WTC11 (cell line): ENCODE data around the gene LIPT1. TPM values are rescaled to one million over a fixed set of nuclear protein-coding genes. Genes with fewer than 3 reads are reported as not detected.

ENCODE experiments used
- CREB1 ChIP-seq: sonication (generic); formaldehyde crosslinking; IDR thresholded peaks from 2 replicates; pipeline ENCODE4 v1.8.0; 2023; ENCODE audit warnings: mild to moderate bottlenecking, missing genetic modification reagents
- CTCF ChIP-seq: fragments of 200-600 bp; IDR thresholded peaks from 2 replicates; pipeline ENCODE4 v1.8.0; 2022; ENCODE audit warnings: antibody characterized with exemption
- ETV6 ChIP-seq: sonication (generic); formaldehyde crosslinking; IDR thresholded peaks from 2 replicates; pipeline ENCODE4 v1.8.1; 2022; ENCODE audit warnings: mild to moderate bottlenecking, missing genetic modification reagents
- FOXK1 ChIP-seq: sonication (generic); formaldehyde crosslinking; IDR thresholded peaks from 2 replicates; pipeline ENCODE4 v1.8.0; 2022; ENCODE audit warnings: mild to moderate bottlenecking, moderate library complexity, missing genetic modification reagents
- FOXP1 ChIP-seq: sonication (generic); formaldehyde crosslinking; IDR thresholded peaks from 2 replicates; pipeline ENCODE4 v1.8.0; 2022; ENCODE audit warnings: missing genetic modification reagents, mild to moderate bottlenecking, moderate library complexity, borderline replicate concordance
- IRF1 ChIP-seq: sonication (generic); formaldehyde crosslinking; IDR thresholded peaks from 2 replicates; pipeline ENCODE4 v1.8.0; 2023; ENCODE audit warnings: missing genetic modification reagents
- KAT7 ChIP-seq: sonication (generic); formaldehyde crosslinking; IDR thresholded peaks from 2 replicates; pipeline ENCODE4 v1.8.1; 2023; ENCODE audit warnings: missing genetic modification reagents, mild to moderate bottlenecking, borderline replicate concordance
- MLX ChIP-seq: sonication (generic); formaldehyde crosslinking; IDR thresholded peaks from 2 replicates; pipeline ENCODE4 v1.8.1; 2023; ENCODE audit warnings: mild to moderate bottlenecking, missing genetic modification reagents, moderate library complexity
- MXD4 ChIP-seq: fragments of 250-450 bp; sonication (Bioruptor Pico); IDR thresholded peaks from 2 replicates; pipeline ENCODE4 v1.8.0; 2021; ENCODE audit warnings: mild to moderate bottlenecking, moderate library complexity, borderline replicate concordance
- TP53 ChIP-seq: sonication (generic); formaldehyde crosslinking; IDR thresholded peaks from 2 replicates; pipeline ENCODE4 v1.8.1; 2023; ENCODE audit warnings: mild to moderate bottlenecking, missing genetic modification reagents
- ZBTB21 ChIP-seq: sonication (generic); formaldehyde crosslinking; IDR thresholded peaks from 2 replicates; pipeline ENCODE4 v1.8.1; 2023; ENCODE audit warnings: mild to moderate bottlenecking, missing genetic modification reagents, borderline replicate concordance
- ZNF121 ChIP-seq: sonication (generic); formaldehyde crosslinking; IDR thresholded peaks from 2 replicates; pipeline ENCODE4 v1.8.0; 2023; ENCODE audit warnings: missing genetic modification reagents
- ZNF138 ChIP-seq: sonication (generic); formaldehyde crosslinking; conservative IDR thresholded peaks from 2 replicates; pipeline ENCODE4 v1.8.1; 2022; ENCODE audit warnings: mild to moderate bottlenecking, moderate library complexity, missing genetic modification reagents
- ZNF232 ChIP-seq: sonication (generic); formaldehyde crosslinking; IDR thresholded peaks from 2 replicates; pipeline ENCODE4 v1.8.0; 2022; ENCODE audit warnings: mild to moderate bottlenecking, missing genetic modification reagents
- ZNF425 ChIP-seq: fragments of 250-450 bp; sonication (Bioruptor Pico); conservative IDR thresholded peaks from 2 replicates; pipeline ENCODE4 v1.9.0; 2021; ENCODE audit warnings: mild to moderate bottlenecking
- total RNA-seq: library from RNA; stranded (reverse); gene quantifications from 3 replicates; pipeline ENCODE4 v1.2.3, GENCODE V29; 2021
- TF ChIP-seq, protein P1 (sequence below): sonication (generic); formaldehyde crosslinking; IDR thresholded peaks from 2 replicates; pipeline ENCODE4 v1.8.1; 2022; ENCODE audit warnings: mild to moderate bottlenecking, missing genetic modification reagents, moderate library complexity, borderline replicate concordance
- TF ChIP-seq, protein P2 (sequence below): sonication (generic); formaldehyde crosslinking; IDR thresholded peaks from 2 replicates; pipeline ENCODE4 v1.8.1; 2023; ENCODE audit warnings: mild to moderate bottlenecking, moderate library complexity, missing genetic modification reagents
- TF ChIP-seq, protein P3 (sequence below): sonication (generic); formaldehyde crosslinking; IDR thresholded peaks from 2 replicates; pipeline ENCODE4 v1.8.1; 2023; ENCODE audit warnings: mild to moderate bottlenecking, missing genetic modification reagents, borderline replicate concordance
- TF ChIP-seq, protein P4 (sequence below): sonication (generic); formaldehyde crosslinking; IDR thresholded peaks from 2 replicates; pipeline ENCODE4 v1.8.1; 2023; ENCODE audit warnings: mild to moderate bottlenecking, missing genetic modification reagents
- TF ChIP-seq, protein P5 (sequence below): sonication (generic); formaldehyde crosslinking; IDR thresholded peaks from 2 replicates; pipeline ENCODE4 v1.8.0; 2022; ENCODE audit warnings: mild to moderate bottlenecking, missing genetic modification reagents

The LIPT1 gene
- total RNA-seq, 1 experiment from 2014 or later, result 9.7 TPM

DNA sequence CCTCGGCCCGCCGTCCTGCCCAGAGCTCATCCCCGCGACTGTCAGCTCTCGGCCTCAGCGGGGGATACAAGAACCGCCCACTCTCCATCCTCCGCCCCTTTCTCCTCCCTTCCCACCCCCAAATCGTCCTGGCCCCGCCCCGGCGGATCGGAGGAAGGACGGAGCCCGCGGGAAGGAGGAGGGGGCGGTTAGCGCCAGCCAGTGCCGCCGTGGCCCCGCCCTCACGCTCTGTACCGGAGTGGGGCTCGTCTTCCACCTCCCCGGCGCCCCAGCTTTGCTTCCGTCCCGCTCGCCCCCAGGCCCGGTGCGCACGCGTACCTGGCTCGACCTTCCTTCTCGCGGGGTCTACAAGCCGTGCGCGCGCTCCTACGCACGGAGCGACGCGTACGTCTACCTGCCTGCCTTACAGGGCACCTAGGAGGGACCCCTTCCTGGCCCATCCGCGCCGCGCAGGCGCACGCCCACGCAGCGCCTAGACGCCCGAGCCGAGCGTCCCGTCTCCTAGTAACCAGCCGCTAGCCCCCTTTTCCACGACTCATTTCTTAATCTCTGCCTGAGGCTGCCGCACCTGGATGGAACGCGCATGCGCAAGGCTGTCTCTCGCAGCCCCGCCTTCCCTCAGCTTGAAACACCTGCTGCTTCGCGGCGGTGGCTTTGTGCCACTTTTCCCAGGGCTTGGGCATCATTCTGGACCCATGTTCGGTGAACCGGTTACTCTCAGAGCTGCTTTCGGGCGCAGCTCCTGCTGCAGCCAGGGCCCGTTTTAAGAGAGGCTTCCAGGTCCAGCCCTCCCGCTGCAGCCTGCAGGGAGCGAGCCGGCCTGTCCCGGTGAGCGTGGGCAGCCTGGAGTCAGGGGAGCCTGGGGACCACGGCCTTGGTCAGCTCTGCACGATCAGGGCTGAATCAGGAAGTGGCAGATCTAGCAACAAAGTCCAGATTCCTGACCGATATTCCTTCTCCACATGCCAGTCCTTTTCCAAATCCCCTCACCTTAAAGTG is 13.4 kb upstream of the LIPT1 start, which contains the start of gene C2orf15 (continued):
- TF ChIP-seq ETV6 (no peak; the same call in 1 of the 2 replicates), ZNF425 (no peak), KAT7 (CRISPR knock-in tag) (peak; percentile 9; the same call in 1 of the 2 replicates), ZNF232 (CRISPR knock-in tag) (0 out of 2 replicates have a peak, but pooled peaks have one; percentile 27), FOXP1 (CRISPR knock-in tag) (peak; percentile 30; the same call in 1 of the 2 replicates), ZNF121 (CRISPR knock-in tag) (peak; percentile 49; the same call in 1 of the 2 replicates), ZBTB21 (CRISPR knock-in tag) (peak; percentile 57; the same call in 1 of the 2 replicates), TP53 (CRISPR knock-in tag) (peak; percentile 13; the same call in 1 of the 2 replicates), MLX (CRISPR knock-in tag) (no peak), FOXK1 (CRISPR knock-in tag) (peak; percentile 71; the same call in 1 of the 2 replicates), MXD4 (CRISPR knock-in tag) (no peak), ZNF138 (CRISPR knock-in tag) (no peak), IRF1 (CRISPR knock-in tag) (0 out of 2 replicates have a peak, but pooled peaks have one; percentile 58), CTCF (no peak), CREB1 (no peak)
- TF ChIP-seq, protein P1, sequence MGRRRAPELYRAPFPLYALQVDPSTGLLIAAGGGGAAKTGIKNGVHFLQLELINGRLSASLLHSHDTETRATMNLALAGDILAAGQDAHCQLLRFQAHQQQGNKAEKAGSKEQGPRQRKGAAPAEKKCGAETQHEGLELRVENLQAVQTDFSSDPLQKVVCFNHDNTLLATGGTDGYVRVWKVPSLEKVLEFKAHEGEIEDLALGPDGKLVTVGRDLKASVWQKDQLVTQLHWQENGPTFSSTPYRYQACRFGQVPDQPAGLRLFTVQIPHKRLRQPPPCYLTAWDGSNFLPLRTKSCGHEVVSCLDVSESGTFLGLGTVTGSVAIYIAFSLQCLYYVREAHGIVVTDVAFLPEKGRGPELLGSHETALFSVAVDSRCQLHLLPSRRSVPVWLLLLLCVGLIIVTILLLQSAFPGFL (CRISPR knock-in tag), result peak; percentile 33; the same call in 1 of the 2 replicates
- TF ChIP-seq, protein P2, sequence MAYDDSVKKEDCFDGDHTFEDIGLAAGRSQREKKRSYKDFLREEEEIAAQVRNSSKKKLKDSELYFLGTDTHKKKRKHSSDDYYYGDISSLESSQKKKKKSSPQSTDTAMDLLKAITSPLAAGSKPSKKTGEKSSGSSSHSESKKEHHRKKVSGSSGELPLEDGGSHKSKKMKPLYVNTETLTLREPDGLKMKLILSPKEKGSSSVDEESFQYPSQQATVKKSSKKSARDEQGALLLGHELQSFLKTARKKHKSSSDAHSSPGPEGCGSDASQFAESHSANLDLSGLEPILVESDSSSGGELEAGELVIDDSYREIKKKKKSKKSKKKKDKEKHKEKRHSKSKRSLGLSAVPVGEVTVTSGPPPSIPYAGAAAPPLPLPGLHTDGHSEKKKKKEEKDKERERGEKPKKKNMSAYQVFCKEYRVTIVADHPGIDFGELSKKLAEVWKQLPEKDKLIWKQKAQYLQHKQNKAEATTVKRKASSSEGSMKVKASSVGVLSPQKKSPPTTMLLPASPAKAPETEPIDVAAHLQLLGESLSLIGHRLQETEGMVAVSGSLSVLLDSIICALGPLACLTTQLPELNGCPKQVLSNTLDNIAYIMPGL (CRISPR knock-in tag), result 0 out of 2 replicates have a peak, but pooled peaks have one; percentile 1
- TF ChIP-seq, protein P3, sequence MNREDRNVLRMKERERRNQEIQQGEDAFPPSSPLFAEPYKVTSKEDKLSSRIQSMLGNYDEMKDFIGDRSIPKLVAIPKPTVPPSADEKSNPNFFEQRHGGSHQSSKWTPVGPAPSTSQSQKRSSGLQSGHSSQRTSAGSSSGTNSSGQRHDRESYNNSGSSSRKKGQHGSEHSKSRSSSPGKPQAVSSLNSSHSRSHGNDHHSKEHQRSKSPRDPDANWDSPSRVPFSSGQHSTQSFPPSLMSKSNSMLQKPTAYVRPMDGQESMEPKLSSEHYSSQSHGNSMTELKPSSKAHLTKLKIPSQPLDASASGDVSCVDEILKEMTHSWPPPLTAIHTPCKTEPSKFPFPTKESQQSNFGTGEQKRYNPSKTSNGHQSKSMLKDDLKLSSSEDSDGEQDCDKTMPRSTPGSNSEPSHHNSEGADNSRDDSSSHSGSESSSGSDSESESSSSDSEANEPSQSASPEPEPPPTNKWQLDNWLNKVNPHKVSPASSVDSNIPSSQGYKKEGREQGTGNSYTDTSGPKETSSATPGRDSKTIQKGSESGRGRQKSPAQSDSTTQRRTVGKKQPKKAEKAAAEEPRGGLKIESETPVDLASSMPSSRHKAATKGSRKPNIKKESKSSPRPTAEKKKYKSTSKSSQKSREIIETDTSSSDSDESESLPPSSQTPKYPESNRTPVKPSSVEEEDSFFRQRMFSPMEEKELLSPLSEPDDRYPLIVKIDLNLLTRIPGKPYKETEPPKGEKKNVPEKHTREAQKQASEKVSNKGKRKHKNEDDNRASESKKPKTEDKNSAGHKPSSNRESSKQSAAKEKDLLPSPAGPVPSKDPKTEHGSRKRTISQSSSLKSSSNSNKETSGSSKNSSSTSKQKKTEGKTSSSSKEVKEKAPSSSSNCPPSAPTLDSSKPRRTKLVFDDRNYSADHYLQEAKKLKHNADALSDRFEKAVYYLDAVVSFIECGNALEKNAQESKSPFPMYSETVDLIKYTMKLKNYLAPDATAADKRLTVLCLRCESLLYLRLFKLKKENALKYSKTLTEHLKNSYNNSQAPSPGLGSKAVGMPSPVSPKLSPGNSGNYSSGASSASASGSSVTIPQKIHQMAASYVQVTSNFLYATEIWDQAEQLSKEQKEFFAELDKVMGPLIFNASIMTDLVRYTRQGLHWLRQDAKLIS (CRISPR knock-in tag), result 0 out of 2 replicates have a peak, but pooled peaks have one; percentile 18
- TF ChIP-seq, protein P4, sequence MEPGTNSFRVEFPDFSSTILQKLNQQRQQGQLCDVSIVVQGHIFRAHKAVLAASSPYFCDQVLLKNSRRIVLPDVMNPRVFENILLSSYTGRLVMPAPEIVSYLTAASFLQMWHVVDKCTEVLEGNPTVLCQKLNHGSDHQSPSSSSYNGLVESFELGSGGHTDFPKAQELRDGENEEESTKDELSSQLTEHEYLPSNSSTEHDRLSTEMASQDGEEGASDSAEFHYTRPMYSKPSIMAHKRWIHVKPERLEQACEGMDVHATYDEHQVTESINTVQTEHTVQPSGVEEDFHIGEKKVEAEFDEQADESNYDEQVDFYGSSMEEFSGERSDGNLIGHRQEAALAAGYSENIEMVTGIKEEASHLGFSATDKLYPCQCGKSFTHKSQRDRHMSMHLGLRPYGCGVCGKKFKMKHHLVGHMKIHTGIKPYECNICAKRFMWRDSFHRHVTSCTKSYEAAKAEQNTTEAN (CRISPR knock-in tag), result 0 out of 2 replicates have a peak, but pooled peaks have one; percentile 13
- TF ChIP-seq, protein P5, sequence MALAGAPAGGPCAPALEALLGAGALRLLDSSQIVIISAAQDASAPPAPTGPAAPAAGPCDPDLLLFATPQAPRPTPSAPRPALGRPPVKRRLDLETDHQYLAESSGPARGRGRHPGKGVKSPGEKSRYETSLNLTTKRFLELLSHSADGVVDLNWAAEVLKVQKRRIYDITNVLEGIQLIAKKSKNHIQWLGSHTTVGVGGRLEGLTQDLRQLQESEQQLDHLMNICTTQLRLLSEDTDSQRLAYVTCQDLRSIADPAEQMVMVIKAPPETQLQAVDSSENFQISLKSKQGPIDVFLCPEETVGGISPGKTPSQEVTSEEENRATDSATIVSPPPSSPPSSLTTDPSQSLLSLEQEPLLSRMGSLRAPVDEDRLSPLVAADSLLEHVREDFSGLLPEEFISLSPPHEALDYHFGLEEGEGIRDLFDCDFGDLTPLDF (CRISPR knock-in tag), result no peak
